Limb (tissue), 2 donors: ENCODE measurements around the gene PDK1.

Experiments used
- DNase-seq, 2 donors: peaks; one replicate each; pipeline ENCODE4 v3.0.0-alpha.2; 2016; ENCODE audit errors: extremely low spot score in 2 of 2

The PDK1 gene

GRCh38 chr2:172596776-172597175 is 40.9 kb downstream of the PDK1 start:
- no peak for DNase-seq

GRCh38 chr2:172597176-172597842 is 41.4 kb downstream of the PDK1 start:
- no peak for DNase-seq

GRCh38 chr2:172599947-172600346 is 44.1 kb downstream of the PDK1 start:
- no peak for DNase-seq

- DNase-seq = no peak
Observed at GRCh38 chr2:172600557-172601008, 44.7 kb downstream of the PDK1 start.

- no peak for DNase-seq
Observed at GRCh38 chr2:172606285-172606684, 50.4 kb downstream of the PDK1 start.

- DNase-seq = no peak
Observed at GRCh38 chr2:172607379-172607928, 51.6 kb downstream of the PDK1 start.

GRCh38 chr2:172609488-172609887 is 53.6 kb downstream of the PDK1 start:
- DNase-seq = no peak

- no peak for DNase-seq
Observed at GRCh38 chr2:172612051-172612450, 56.2 kb downstream of the PDK1 start.

GRCh38 chr2:172613040-172613439 is 57.1 kb downstream of the PDK1 start:
- no peak for DNase-seq

- no peak for DNase-seq
Observed at GRCh38 chr2:172613615-172614231, 57.8 kb downstream of the PDK1 start.

GRCh38 chr2:172614932-172615331 is 59.0 kb downstream of the PDK1 start:
- DNase-seq = no peak

GRCh38 chr2:172615727-172616261 is 59.9 kb downstream of the PDK1 start:
- DNase-seq = no peak

GRCh38 chr2:172617115-172617514 is 61.2 kb downstream of the PDK1 start:
- DNase-seq = no peak

GRCh38 chr2:172623249-172623965 is 67.5 kb downstream of the PDK1 start:
- no peak for DNase-seq

GRCh38 chr2:172624996-172625395 is 69.1 kb downstream of the PDK1 start:
- DNase-seq = no peak

GRCh38 chr2:172627181-172627580 is 71.3 kb downstream of the PDK1 start:
- no peak for DNase-seq

- DNase-seq = no peak
Observed at GRCh38 chr2:172628085-172628484, 72.2 kb downstream of the PDK1 start.

GRCh38 chr2:172629586-172629985 is 73.7 kb downstream of the PDK1 start:
- DNase-seq = no peak

- DNase-seq = no peak
Observed at GRCh38 chr2:172630181-172630580, 74.3 kb downstream of the PDK1 start.

GRCh38 chr2:172634477-172634876 is 78.6 kb downstream of the PDK1 start:
- DNase-seq = no peak

GRCh38 chr2:172635548-172635947 is 79.7 kb downstream of the PDK1 start:
- no peak for DNase-seq

GRCh38 chr2:172639256-172639655 is 83.4 kb downstream of the PDK1 start:
- DNase-seq = no peak
